Frontal cortex (tissue), 4 donors: ENCODE data around the gene CCDC170. TPM values are rescaled to one million over a fixed set of nuclear protein-coding genes. Genes with fewer than 3 reads are reported as not detected.
A peak's percentile ranks its signal among the peaks of the same experiment; 100 is the strongest.
"Not testable (repeated sequence)": the region's sequence is repeated elsewhere in the genome, so short reads cannot be mapped to it uniquely, and the experiment has no call there.

Experiments
- DNase-seq, 2 donors: peaks; one replicate each; pipeline ENCODE4 v3.0.0; 2012; ENCODE audit warnings: low spot score in 2 of 2
- FAIRE-seq: peaks from 2 replicates; lab custom pipeline; 2012; peaks lifted over from hg19 to GRCh38; lab: Jason Lieb, UNC
- total RNA-seq: library from RNA; depleted of rRNA; stranded (reverse); fragments of >200 nt; gene quantifications from one replicate; pipeline ENCODE4 v1.2.3, GENCODE V29; 2014
- donor health status: control.
- donor health status: control.
- donor health status: control.

The CCDC170 gene
- total RNA-seq, 1 donor from 2014 or later, result 0.41 TPM

DNA sequence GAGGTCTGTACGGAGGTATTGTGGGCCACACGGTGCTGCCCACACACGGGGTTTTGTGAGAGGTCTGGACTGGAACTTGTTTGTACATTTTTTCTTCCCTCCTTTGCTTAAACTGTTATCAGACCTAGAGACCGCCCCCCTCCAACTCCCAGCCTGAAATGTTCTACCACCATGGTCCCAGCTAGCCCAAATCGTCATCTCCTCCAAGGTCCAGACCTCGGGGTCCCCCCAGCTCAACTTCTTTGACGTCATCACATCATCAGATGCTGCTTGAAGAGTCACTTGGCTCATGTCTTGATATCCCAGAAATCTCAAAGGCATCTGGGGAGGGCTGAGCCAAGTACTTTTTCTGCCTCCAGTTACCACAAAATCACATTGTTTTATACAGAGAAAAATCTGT lies 2.8 kb upstream of the CCDC170 start:
- DNase-seq, result no peak
- no peak for FAIRE-seq

DNA sequence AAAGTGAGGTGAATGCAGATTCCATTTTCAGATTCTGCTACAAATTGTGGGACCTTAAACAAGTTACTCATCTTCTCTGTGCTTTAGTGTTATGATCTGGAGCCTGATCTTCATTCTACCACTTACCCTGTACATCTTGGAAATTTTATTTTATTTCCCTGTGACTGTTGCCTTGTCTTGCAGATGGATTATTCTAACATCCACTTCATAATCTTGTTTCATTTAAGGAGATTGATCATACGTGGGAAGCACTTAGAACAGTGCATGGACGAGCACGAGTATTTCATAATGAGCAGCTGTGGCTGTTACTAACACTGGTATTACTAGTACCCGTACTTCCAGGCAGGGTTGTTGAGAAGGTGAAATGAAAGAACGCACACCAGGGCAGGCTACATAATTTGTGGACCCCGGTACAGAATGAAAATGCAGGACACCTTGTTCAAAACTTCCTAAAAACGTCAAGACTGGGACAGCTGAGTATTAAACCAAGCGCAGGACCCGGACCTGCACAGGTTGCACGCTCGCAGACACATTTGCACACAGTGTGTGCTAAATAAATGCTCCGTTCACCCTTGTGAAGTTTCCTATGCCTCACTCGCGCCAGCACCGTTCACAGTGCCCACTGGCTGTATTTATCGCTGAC lies 535 bp upstream of the CCDC170 start:
- no peak for FAIRE-seq
- no peak for DNase-seq

DNA sequence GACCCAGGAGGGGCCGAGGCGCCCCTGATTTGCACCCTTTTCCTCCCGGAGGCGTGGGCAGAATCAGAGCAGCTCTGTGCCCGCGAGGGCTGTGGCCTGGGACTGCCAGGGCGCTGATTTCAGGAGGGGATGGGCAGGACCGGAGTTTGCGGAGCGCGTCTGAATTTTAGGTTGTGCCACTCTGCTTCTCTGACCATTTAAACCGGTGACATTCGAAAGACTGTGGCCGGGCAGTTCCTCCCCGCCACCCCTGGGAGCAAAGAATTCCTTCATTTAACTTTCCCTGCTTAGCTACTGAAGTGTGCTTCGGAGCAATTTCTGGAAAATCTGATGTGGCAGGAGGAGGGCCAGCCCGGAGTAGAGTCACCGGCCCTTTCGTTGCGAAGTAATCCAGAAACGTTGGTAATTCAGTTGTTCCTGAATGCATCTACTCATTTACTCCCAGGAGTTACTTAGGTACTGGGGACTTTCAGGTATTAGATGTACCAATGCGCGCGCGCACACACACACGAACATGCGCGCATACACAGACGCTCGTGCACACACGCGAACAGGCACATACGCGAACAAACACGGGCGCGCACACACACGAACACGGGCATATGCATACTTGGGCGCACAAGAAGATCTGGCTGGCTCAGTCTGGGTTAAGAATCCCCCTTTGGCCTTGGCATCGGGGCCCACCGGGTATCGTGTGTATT lies 568 bp downstream of the CCDC170 start:
- DNase-seq (peak in 1 of 2 donors; percentile 30), FAIRE-seq (no peak)

DNA sequence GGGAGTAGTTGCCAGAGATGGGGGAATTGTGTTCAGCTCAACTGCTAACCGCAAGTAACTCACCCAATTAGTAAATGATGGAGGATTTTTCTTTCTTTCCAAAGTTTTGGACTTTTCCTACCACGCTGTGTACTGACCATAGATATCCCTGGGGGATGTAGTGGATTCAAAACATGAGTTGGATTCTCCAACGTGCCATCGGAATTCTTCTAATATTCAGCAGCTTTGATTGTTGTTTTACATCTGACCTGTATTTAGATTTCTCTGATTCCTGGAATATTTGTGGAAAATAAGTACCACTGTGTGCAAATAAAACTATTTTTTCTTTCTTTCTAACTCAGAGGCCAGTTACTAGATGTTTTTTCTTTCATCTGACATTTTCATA lies 1.1 kb downstream of the CCDC170 start:
- DNase-seq (no peak), FAIRE-seq (no peak)

DNA sequence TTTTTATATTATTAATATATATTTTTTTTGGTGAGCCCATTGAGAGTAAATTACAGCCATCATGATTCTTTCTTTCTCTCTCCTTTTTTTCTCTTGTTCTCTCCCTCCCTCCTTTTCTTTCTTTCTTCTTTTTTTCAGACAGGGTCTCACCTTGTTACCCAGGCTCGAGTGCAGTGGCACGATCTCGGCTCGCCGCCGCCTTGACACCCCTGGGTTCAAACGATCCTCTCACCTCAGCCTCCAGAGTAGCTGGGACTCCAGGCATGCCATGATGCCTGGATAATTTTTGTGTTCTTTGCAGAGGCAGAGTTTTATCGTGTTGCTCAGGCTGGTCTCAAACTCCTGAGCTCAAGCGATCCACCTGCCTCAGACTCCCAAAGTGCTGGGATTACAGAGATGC lies 1.6 kb downstream of the CCDC170 start:
- FAIRE-seq (no peak), DNase-seq (no peak)

DNA sequence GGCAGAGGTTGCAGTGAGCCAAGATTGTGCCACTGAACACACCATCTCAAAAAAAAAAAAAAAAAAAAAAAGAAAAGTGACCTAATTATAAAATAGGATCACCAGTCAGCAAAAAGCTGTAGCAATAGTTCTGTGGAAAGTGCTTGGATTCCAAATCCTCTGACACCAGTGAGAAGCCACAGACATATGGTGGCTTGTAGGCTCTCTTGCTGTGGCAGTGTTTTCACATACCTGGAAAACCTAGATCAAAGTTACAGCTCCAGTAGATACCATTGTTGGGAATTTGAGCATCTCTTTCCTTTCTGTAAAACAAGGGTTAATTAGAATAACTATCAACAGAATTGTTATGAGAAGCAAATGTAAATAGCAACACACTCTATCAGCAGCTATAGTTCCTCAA lies 4.1 kb downstream of the CCDC170 start:
- FAIRE-seq, result no peak
- DNase-seq, result no peak

DNA sequence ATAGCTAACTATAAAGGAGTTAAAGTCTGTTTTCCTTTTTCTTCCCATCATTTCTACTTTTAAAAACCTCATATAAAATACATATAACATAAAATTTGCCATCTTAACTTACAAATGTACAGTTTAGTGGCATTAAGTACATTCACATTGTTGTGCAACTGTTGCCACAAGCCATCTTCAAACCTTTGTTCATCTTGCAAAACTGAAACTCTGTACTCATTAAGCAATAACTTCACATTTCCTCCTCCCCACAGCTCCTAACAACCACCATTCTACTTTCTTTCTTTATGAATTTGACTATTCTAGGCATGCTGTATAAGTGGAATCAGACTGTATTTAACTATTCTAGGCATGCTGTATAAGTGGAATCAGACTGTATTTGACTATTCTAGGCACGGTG lies 4.5 kb downstream of the CCDC170 start:
- DNase-seq, result no peak
- no peak for FAIRE-seq

DNA sequence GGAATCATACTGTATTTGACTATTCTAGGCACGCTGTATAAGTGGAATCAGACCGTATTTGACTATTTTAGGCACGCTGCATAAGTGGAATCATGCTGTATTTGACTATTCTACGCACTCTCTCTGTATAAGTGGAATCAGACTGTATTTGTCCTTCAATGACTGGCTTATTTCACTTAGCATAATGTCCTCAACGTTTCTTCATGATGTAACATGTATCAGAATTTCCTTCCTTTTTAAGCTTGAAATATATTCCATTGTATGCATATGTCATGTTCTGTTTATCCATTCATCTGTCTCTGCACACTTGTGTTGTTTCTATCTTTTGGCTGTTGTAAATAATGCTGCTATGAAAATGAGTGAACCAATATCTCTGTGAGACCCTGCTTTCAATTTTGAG lies 5.7 kb downstream of the CCDC170 start:
- DNase-seq (no peak), FAIRE-seq (no peak)

DNA sequence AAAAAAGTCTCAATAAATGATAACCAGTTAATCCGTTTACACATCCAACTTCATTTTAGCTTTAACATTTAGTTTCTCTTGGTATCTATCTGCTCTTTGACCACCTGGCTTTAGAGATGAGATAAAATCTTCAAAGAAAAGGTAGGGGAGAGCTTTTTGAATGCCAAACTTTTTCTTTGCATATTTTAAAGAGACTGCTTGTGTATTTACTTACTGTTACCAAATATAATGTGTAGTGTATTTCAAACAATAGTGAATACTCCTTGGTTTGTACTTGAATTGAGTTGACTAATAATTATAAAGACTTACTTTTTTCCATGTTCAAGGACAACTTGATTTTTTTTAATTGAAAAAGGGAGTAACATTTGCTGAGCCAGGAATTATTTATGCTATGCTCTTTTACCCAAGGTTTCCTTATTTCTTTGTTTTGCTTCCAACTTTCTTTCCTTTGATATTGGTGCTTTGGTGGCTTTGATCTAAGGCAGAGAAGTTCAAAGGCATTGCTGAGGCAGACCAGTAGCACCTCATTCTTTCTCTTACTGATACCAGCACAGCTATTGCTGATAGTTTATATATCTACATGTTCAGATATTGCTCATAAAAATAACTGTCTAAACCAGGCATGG lies 7.8 kb downstream of the CCDC170 start:
- DNase-seq (no peak), FAIRE-seq (no peak)

DNA sequence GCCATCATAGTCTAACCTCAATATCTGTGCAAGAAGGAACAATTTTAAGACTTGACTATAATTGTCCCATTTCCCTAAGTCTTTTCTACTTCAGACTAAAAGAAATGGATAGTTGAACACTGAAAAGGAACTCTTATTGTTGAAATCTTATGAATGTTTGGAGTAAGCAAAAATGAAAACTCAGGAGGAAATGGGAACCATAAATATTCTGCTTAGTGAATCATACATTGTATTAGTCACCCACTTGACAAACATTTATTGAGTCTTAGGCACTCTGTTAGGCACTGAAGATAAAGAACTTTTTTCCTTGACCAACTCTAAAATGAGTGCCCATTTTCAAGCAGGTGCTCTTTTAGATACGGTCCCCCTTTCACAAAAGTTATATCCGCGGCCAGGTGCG lies 8.7 kb downstream of the CCDC170 start:
- DNase-seq, result no peak
- FAIRE-seq, result no peak

DNA sequence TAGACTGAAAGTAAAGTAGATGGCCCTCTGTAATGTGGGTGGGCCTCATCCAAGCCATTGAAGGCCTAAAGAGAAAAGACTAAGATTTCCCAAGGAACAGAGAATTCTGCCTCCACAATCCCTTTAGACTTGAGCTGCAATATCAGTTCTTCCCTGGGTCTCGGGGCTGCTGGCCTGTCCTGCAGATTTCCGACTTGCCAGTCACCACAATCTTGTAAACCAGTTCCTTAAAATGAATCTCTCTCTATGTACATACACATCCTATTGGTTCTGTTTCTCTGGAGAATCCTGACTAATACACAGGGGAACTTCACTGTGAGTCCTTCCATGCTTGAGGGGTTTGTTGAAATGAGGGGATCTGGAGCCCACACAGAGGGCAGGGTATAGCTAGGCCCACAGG lies 12.9 kb downstream of the CCDC170 start:
- no peak for FAIRE-seq
- no peak for DNase-seq

DNA sequence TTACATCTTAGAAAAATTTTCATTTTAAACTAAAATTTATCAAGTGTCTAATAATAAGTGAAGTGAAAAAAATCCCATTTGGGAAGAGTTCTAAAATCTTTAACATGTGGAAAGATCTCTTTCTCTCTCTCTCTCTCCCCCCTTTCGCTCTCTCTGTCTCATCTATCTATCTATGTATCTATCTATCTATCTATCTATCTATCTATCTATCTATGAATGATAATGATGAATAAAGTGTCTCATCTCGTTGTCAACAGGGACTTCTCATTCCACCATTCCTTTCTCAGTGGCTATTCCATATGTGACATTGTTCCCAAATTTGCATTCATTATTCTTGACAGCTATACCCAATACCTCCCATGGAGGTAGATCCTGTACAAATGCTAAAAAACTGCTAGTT lies 15.2 kb downstream of the CCDC170 start:
- no peak for FAIRE-seq

DNA sequence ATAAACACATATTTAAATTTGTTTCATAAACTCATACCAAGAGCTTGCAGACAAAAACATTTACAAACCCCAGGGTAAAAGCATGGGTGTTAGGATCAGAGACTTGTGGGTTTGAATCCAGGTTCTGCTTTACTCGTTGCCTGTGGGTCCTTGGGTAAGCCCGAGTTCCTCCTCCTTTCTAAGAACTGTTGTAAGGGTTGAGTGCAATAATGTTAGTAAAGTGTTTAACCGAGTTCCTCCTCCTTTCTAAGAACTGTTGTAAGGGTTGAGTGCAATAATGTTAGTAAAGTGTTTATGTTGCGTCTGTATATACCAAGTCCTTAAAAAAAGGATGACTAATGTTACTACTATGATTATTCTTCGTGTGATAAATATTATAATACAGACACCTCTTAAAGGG lies 18.7 kb downstream of the CCDC170 start:
- no peak for FAIRE-seq
- no peak for DNase-seq

More for the DNA sequence above, 15.2 kb downstream of the CCDC170 start:
- DNase-seq, result no peak

DNA sequence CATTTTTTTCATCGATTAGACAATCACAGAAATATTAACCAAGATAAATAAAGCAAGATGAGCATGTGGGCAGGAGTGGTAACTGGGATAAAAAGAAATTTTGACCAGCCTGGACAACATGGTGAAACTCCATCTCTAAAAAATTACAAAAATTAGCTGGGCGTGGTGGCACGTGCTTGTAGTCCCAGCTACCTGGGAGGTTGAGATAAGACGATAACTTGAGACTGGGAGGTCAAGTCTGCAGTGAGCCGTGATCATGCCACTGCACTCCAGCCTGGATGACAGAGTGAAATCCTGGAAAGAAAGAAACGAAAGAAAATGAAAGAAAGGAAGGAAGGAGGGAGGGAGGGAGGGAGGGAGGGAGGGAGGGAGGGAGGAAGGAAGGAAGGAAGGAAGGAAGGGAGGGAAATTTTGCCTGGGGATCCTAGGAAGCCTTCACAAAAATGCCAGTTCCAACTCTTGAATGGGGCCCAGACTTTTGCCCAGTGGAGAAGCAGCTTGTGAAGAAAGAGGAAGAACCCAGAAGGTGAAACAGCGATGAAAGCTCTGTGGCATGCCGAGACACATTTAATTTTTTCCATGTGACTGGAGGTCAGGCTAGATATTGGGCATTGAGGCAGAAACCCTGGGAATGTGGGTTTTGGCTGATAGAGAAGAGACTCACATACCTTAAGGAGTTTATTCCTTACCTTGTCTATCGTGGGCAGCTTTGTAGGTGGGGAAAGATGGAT lies 20.3 kb downstream of the CCDC170 start:
- FAIRE-seq, result no peak
- DNase-seq, result no peak

DNA sequence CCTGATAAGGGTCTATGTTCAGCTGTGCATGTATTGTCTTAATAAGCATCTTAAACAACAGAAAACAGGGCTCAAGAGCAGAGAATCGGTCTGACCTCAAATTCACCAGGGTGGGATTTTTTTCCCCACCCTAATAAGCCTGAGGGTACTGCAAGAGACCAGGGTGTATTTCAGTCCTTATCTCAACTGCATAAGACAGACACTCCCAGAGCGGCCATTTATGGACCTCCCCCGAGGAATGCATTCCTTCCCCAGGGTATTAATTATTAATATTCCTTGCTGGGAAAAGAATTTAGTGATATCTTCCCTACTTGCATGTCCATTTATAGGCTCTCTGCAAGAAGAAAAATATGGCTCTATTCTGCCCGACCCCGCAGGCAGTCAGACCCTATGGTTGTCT lies 25.2 kb downstream of the CCDC170 start:
- not testable (repeated sequence) for FAIRE-seq, DNase-seq

DNA sequence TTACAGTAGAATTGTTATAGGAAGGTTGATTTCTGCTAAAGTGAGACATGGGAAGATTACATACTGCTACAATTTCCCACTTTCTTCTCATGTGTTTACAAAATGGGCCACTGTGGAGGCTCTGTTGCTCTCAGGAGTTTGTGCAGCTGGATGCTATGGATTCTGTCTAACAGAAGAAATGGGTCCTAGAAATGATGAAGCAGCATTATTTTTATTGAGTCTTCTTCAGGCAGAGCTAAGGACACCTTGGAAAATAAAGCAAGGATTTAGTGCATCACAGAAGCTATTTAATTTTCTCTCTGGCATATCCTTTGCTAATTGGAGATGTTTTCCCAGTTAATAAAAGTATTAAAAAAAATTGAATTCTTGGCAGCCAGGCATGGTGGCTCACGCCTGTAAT lies 29.2 kb downstream of the CCDC170 start:
- DNase-seq (no peak), FAIRE-seq (no peak)

DNA sequence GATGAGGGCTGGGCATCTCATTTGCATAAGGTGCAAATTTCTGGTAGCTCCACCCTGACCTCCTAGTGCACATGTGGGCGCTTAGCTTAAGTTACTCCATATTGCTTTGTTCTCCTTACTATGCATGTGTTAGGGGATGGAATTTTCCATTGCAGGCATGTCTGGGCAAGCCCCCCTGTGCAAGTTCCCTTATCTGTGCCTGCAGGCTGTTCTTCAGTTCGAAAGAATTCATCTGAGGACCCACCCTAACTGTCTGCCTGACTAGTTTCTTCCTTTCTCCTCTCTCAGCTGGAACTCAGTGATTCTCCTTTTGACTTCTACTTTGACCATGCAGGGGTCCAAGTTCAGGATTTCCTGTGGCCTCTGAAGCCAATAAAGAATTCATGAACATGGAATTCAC lies 30.2 kb downstream of the CCDC170 start:
- FAIRE-seq (no peak), DNase-seq (no peak)

DNA sequence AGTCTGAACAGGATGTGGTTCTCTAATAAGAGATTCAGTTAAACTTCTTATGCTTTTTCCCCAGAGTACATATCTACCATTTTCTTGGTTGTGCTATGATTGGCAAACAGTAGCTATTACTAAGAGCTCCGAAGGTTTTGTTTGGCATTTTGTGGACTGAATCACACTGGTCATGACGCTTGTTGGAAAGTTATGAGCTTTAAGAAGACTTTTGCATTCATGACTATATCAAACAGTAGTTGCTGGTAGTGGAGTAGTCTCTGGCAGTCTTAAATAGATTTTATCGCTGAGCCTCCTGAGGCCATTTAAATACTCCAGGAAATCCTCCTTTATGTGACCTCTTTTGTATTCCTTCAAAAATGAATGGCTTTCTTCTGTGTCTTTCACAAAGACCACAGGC lies 40.8 kb downstream of the CCDC170 start:
- DNase-seq (no peak), FAIRE-seq (no peak)

DNA sequence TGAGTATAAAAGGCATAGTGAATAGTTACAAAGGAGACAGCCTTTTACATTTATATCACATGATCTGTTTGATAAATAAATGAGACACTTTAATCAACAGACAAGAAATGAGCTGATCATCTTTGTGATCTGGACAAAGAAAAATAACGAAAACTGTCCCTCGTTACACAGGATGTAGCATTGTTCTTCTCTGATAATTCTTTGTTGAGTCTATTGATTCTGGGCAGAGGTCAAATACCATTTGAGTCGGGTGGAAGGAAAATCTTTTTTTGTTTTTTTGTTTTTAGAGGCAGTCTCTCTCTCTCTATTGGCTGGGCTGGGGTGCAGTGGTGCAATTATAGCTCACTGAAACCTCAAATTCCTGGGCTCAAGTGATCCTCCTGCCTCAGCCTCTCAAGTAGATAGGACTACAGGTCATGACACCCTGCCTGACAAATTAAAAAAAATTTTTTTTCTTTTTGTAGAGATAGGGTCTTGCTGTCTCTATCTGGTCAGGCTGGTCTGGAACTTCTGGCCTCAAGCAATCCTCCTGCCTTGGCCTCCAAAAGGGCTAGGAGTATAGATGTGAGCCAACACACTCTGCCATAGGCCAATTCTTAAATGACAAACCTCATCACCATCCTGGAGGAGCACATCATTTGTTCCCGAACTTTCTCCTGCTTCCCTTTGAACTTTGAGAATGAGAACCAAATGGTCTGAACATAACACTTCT lies 41.8 kb downstream of the CCDC170 start:
- no peak for DNase-seq
- no peak for FAIRE-seq

DNA sequence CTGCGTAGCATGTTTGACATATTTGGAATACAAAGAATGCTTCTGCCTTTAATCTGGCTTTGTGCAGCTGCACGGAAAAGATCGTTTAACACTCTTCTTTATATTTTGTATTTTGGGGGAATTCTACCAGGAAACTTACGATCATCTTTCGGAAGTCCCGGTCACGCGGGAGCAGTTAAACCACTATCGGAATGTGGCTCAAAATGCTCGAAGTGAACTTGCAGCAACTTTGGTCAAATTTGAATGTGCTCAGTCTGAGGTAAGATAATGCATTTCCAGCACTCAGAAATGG lies 42.3 kb downstream of the CCDC170 start:
- DNase-seq, result no peak
- FAIRE-seq, result no peak
